Measurements from ENCODE around the gene C16orf92. TPM values are rescaled to one million over a fixed set of nuclear protein-coding genes. Genes with fewer than 3 reads are reported as not detected.

The C16orf92 gene
- total RNA-seq, 1 experiment from 2014 or later, result not detected

- TF ChIP-seq ZBTB33 (IDR thresholded peaks at IDR 0.05; ENCODE audit: extremely low read depth, insufficient replicate concordance, low read length) (no peak), CTCF (IDR thresholded peaks at IDR 0.05 in 2 of 3, conservative IDR thresholded peaks at IDR 0.05 in 1 of 3; ENCODE audit: borderline replicate concordance in 1 of 3, insufficient read depth in 1 of 3, low read depth in 2 of 3, low read length in 2 of 3) (no peak), MAX (IDR thresholded peaks at IDR 0.05) (no peak)
These were observed 31.5 kb downstream of the C16orf92 start (continued) for GRCh38 chr16:30054451-30054850.

GRCh38 chr16:30054959-30055553 lies 32.1 kb downstream of the C16orf92 start:
- Histone ChIP-seq H3K4me2 (ENCODE audit: low read length) (peak overlapping the region; percentile 100), H3K9ac (ENCODE audit: low read length) (no peak overlapping the region), H3K4me1 (ENCODE audit: control insufficient read depth in 1 of 2, insufficient read depth in 2 of 2, low read length in 2 of 2) (peaks cover 6 to 36% of the 10 kb centered on the region in 2 experiments; a peak in 2 of 4 replicates), H3K9me3 (ENCODE audit: control insufficient read depth in 1 of 2, insufficient read depth in 1 of 2, low read depth in 1 of 2, low read length in 2 of 2) (no peaks in the 10 kb centered on the region), H3K27ac (ENCODE audit: low read depth, low read length) (0 out of 2 replicates have a peak overlapping the region, but pooled peaks have one; percentile 7), H4K20me1 (ENCODE audit: insufficient read depth) (no peaks in the 10 kb centered on the region), H3K4me3 (replicated peaks in 1 of 2; ENCODE audit: low read depth in 1 of 2, low read length in 2 of 2) (no peak overlapping the region), H3K79me2 (ENCODE audit: insufficient read depth, low read length) (peaks cover 7% of the 10 kb centered on the region), H3K36me3 (ENCODE audit: control insufficient read depth in 1 of 2, insufficient read depth in 2 of 2, low read length in 2 of 2) (0 out of 4 replicates have a peak, but pooled peaks cover 0 to 3% of the 10 kb centered on the region in 2 experiments), H3K27me3 (ENCODE audit: insufficient read depth, low read length) (no peaks in the 10 kb centered on the region), H2AFZ (ENCODE audit: low read depth, low read length, poor library complexity, severe bottlenecking) (no peak overlapping the region), H3K9me2 (ENCODE audit: insufficient read depth) (no peaks in the 10 kb centered on the region)
- TF ChIP-seq CTCF (IDR thresholded peaks at IDR 0.05 in 2 of 3, conservative IDR thresholded peaks at IDR 0.05 in 1 of 3; ENCODE audit: borderline replicate concordance in 1 of 3, insufficient read depth in 1 of 3, low read depth in 2 of 3, low read length in 2 of 3) (peak; percentile 27 to 84 (median 71); a peak in 5 of 6 replicates), SP1 (IDR thresholded peaks at IDR 0.05; ENCODE audit: low read depth) (no peak), RAD21 (IDR thresholded peaks at IDR 0.05; ENCODE audit: low read depth) (peak; percentile 42), ZFX (IDR thresholded peaks at IDR 0.05) (no peak), SRF (IDR thresholded peaks at IDR 0.05; ENCODE audit: low read depth) (no peak)
- peak; percentile 68 for ATAC-seq
- POLR2A ChIA-PET, result interaction anchor here (2.6 kb wide), 1 partner anchor 10 kb away, joined by 11 read pairs; the partner anchor contains the start of gene ALDOA
- CTCF ChIA-PET, result interaction anchor here (0.8 to 1.9 kb wide), 4 partner anchors 9 to 355 kb away, joined by 3 to 10 read pairs (median 6); partner anchors contain the start of genes ALDOA and TBX6
- no peak for DNase-seq (ENCODE audit: low read depth, low spot score)
- RAD21 ChIA-PET (ENCODE audit: low non-redundant PET in 1 of 2, low total read pairs in 2 of 2, uncharacterized antibody in 2 of 2, unreplicated experiment in 2 of 2), result no interaction called here
- BruUV-seq (replicated peaks), result no TSS peak
- intact Hi-C loops (cut with micrococcal nuclease), result no loop called here
